K562 (cell line): Measurements from ENCODE around the gene VPS45. TPM values are rescaled to one million over a fixed set of nuclear protein-coding genes. Genes with fewer than 3 reads are reported as not detected.

ENCODE experiments used
- ATAC-seq: fragments of 200-7000 bp; cut with Tn5 transposase; 3 replicates; pipeline ENCODE4 v1.9.1; 2020; ENCODE audit warnings: moderate library complexity
- BruUV-seq: library from RNA; stranded (reverse); fragments of 400-500 nt; replicated peaks from 2 replicates; lab custom pipeline; 2021; lab: Mats Ljungman, UMichigan
- CTCF ChIA-PET: fragments of 300-600 bp; formaldehyde crosslinking; extraction: SDS; loops from one replicate; lab custom pipeline; 2021; ENCODE audit warnings: low intra/inter-chr PET ratio; lab: Yijun Ruan, JAX
- POLR2A ChIA-PET: fragments of 300-600, 350-650 bp; sonication (Branson Sonifier 250); formaldehyde crosslinking; extraction: SDS; loops from one replicate; lab custom pipeline; 2021; ENCODE audit warnings: antibody characterized with exemption, inconsistent platforms; lab: Yijun Ruan, JAX
- DNase-seq, 4 experiments: peaks; one replicate each; pipeline versions ENCODE4 v3.0.0 to v3.0.0-alpha.2; 2011 to 2018; ENCODE audit warnings: low spot score in 3 of 4, mixed read lengths in 3 of 4; ENCODE audit errors: extremely low read depth in 1 of 4
- FAIRE-seq: peaks from 2 replicates; lab custom pipeline; 2011; peaks lifted over from hg19 to GRCh38; lab: Jason Lieb, UNC
- H2AFZ ChIP-seq: 2 replicates; pipeline ENCODE4 v1.6.0; 2011; ENCODE audit warnings: low read depth, low read length, control low read depth, inconsistent platforms
- H3K27ac ChIP-seq: fragments of 200-600 bp; 3 replicates; pipeline ENCODE4 v1.8.0; 2011; ENCODE audit warnings: low read depth, mild to moderate bottlenecking, control low read depth, inconsistent platforms, low read length, moderate library complexity, mixed read lengths; ENCODE audit errors: extremely low read depth
- H3K27me3 ChIP-seq, 2 experiments: fragments of 300-600 bp in 1 of 2; 2 replicates in 1 of 2; 3 replicates in 1 of 2; pipeline versions ENCODE4 v1.6.0 to v1.8.0; 2011; ENCODE audit warnings: inconsistent platforms in 2 of 2, low read length in 2 of 2, mild to moderate bottlenecking in 1 of 2, mixed read lengths in 1 of 2, moderate library complexity in 1 of 2; ENCODE audit not compliant: control insufficient read depth in 2 of 2, insufficient read depth in 2 of 2
- H3K36me3 ChIP-seq: fragments of 300-600 bp; 3 replicates; pipeline ENCODE4 v1.8.0; 2011; ENCODE audit warnings: mild to moderate bottlenecking, low read length, inconsistent platforms; ENCODE audit not compliant: control insufficient read depth, insufficient read depth
- H3K4me1 ChIP-seq, 2 experiments: fragments of 200-600 bp in 1 of 2; replicated peaks in 1 of 2; 2 replicates in 1 of 2; 3 replicates in 1 of 2; pipeline versions ENCODE4 v1.5.1 to v1.8.0; 2011; ENCODE audit warnings: inconsistent platforms in 2 of 2, low read length in 2 of 2, mild to moderate bottlenecking in 1 of 2, mixed read lengths in 1 of 2, moderate library complexity in 1 of 2; ENCODE audit not compliant: control insufficient read depth in 2 of 2, insufficient read depth in 2 of 2
- H3K4me2 ChIP-seq: 2 replicates; pipeline ENCODE4 v1.6.1; 2011; ENCODE audit warnings: low read length, control low read depth, inconsistent platforms, mixed read lengths; ENCODE audit not compliant: insufficient read depth
- H3K4me3 ChIP-seq: fragments of 200-600 bp; sonication (generic), shearing (Covaris generic); 2 replicates; pipeline ENCODE4 v1.5.1; 2016; ENCODE audit warnings: control low read depth, inconsistent platforms
- H3K79me2 ChIP-seq: fragments of 200-600 bp; 3 replicates; pipeline ENCODE4 v1.8.0; 2011; ENCODE audit warnings: low read length, inconsistent platforms; ENCODE audit not compliant: control insufficient read depth, insufficient read depth
- H3K9ac ChIP-seq, 2 experiments: 2 replicates each; pipeline versions ENCODE4 v1.6.0 to v1.6.1; 2011; ENCODE audit warnings: low read depth in 2 of 2, low read length in 2 of 2, control low read depth in 1 of 2, inconsistent platforms in 1 of 2, mild to moderate bottlenecking in 1 of 2, mixed read lengths in 1 of 2; ENCODE audit not compliant: insufficient read depth in 1 of 2
- H3K9me1 ChIP-seq: one replicate; pipeline ENCODE4 v1.6.0; 2011; ENCODE audit warnings: inconsistent platforms, mild to moderate bottlenecking, low read length, moderate library complexity; ENCODE audit not compliant: control insufficient read depth, insufficient read depth
- H3K9me3 ChIP-seq: replicated peaks from 2 replicates; pipeline ENCODE4 v1.5.1; 2011; ENCODE audit warnings: low read depth, low read length, inconsistent platforms; ENCODE audit not compliant: control insufficient read depth, insufficient read depth
- H4K20me1 ChIP-seq: replicated peaks from 2 replicates; pipeline ENCODE4 v1.6.1; 2011; ENCODE audit warnings: low read length, inconsistent platforms, mixed read lengths; ENCODE audit not compliant: control insufficient read depth, insufficient read depth
- ATF4 ChIP-seq: fragments of 450-650 bp; formaldehyde crosslinking; IDR thresholded peaks from 2 replicates; pipeline ENCODE4 v1.4.0; 2022; ENCODE audit warnings: mild to moderate bottlenecking, moderate library complexity
- BRD4 ChIP-seq: fragments of 200-600 bp; sonication (generic); IDR thresholded peaks from 2 replicates; pipeline ENCODE4 v1.6.1; 2017; ENCODE audit warnings: inconsistent platforms
- CTCF ChIP-seq, 3 experiments: IDR thresholded peaks in 2 of 3; conservative IDR thresholded peaks in 1 of 3; 2 replicates each; pipeline ENCODE4 v1.5.1; 2011 to 2012; ENCODE audit warnings: low read length in 3 of 3, mild to moderate bottlenecking in 3 of 3, control low read depth in 2 of 3, improper control_type of control experiment in 1 of 3, inconsistent platforms in 1 of 3, low read depth in 1 of 3, mixed read lengths in 1 of 3, moderate library complexity in 1 of 3; ENCODE audit not compliant: insufficient read depth in 2 of 3
- KAT7 ChIP-seq: sonication (generic); formaldehyde crosslinking; IDR thresholded peaks from 2 replicates; pipeline ENCODE4 v1.8.0; 2022; ENCODE audit warnings: missing genetic modification reagents, mild to moderate bottlenecking, borderline replicate concordance
- KLF6 ChIP-seq: fragments of 250-450 bp; sonication (Bioruptor Pico); IDR thresholded peaks from 2 replicates; pipeline ENCODE4 v1.4.0; 2020; ENCODE audit warnings: mild to moderate bottlenecking, moderate library complexity, borderline replicate concordance
- PTRF ChIP-seq: fragments of 450-650 bp; IDR thresholded peaks from 2 replicates; pipeline ENCODE4 v1.6.1; 2016; ENCODE audit warnings: mild to moderate bottlenecking, missing genetic modification characterization, missing compliant biosample characterization
- RBFOX2 ChIP-seq: fragments of 200-400 bp; formaldehyde crosslinking; IDR thresholded peaks from 2 replicates; pipeline ENCODE4 v1.6.1; 2017; ENCODE audit warnings: low read depth, mild to moderate bottlenecking, low read length, moderate library complexity
- SPI1 ChIP-seq: IDR thresholded peaks from 2 replicates; pipeline ENCODE4 v1.6.1; 2011; ENCODE audit warnings: low read depth, low read length, control low read depth, borderline replicate concordance
- SREBF2 ChIP-seq: sonication (generic); formaldehyde crosslinking; IDR thresholded peaks from 2 replicates; pipeline ENCODE4 v1.4.0; 2020; ENCODE audit warnings: mild to moderate bottlenecking, missing genetic modification reagents
- UBTF ChIP-seq, 2 experiments: IDR thresholded peaks; 2 replicates each; pipeline ENCODE4 v1.6.1; 2012; ENCODE audit warnings: improper control_type of control experiment in 2 of 2, low read depth in 2 of 2, low read length in 2 of 2, borderline replicate concordance in 1 of 2
- ZMIZ1 ChIP-seq, 2 experiments: fragments of 150-350 bp in 1 of 2; IDR thresholded peaks; 2 replicates each; pipeline ENCODE4 v1.6.1; 2012 to 2016; ENCODE audit warnings: low read depth in 2 of 2, low read length in 2 of 2, mild to moderate bottlenecking in 1 of 2, moderate library complexity in 1 of 2
- ZNF263 ChIP-seq: sonication (generic); formaldehyde crosslinking; IDR thresholded peaks from 2 replicates; pipeline ENCODE4 v1.8.0; 2022; ENCODE audit warnings: mild to moderate bottlenecking, missing genetic modification reagents, borderline replicate concordance
- WGBS: fragments of 100-300 bp; shearing (Covaris generic); methylation state at CpG from one replicate; pipeline ENCODE4 v1.1.6; 2016; ENCODE audit warnings: low coverage, mixed read lengths; ENCODE audit not compliant: insufficient coverage; ENCODE audit errors: missing lambda C conversion rate; 5-methylcytosine and 5-hydroxymethylcytosine counted together
- in situ Hi-C: fragments of 300-500 bp; cut with MboI; formaldehyde crosslinking; loops from 4 replicates; pipeline ENCODE4 v1.15.0; 2018; ENCODE audit warnings: inconsistent platforms, mixed read lengths
- intact Hi-C: fragments of 100-400 bp; cut with micrococcal nuclease; formaldehyde crosslinking; loops from 2 replicates; pipeline ENCODE4 v1.14.2; 2022
- polyA plus RNA-seq, 8 experiments: library from polyadenylated mRNA; depleted of rRNA in 4 of 8; stranded (reverse) in 5 of 8; unstranded in 3 of 8; fragments of >200 nt; fragmentation: Nextera tagmentation in 2 of 8; fragmentation: Illumina TruSeq in 1 of 8; extraction: Ambion mirVana in 2 of 8; extraction: Trizol in 1 of 8; gene quantifications; 2 replicates each; pipeline versions ENCODE4 v1.2.1 to v1.2.3, GENCODE V29; 2011 to 2014; ENCODE audit warnings: inconsistent platforms in 1 of 8, missing spikeins in 1 of 8
- total RNA-seq, 7 experiments: library from RNA; depleted of rRNA in 6 of 7; stranded (reverse); fragments of >200 nt in 6 of 7; fragmentation: Illumina TruSeq in 2 of 7; extraction: Trizol in 2 of 7; gene quantifications; 2 replicates each; pipeline versions ENCODE4 v1.2.1 to v1.2.3, GENCODE V29; 2011 to 2021; ENCODE audit warnings: low replicate concordance in 1 of 7

The VPS45 gene
- total and polyA plus RNA-seq, 9 of the 15 experiments (the other 6 are each of a cell fraction or from before 2014, with no cell fraction given) = 17.9 to 48.2 (median 34.4) TPM

GRCh38 chr1:150162582-150162861 is 94.9 kb downstream of the VPS45 start:
- CTCF ChIA-PET = interaction anchor here (0.6 to 1.1 kb wide), 2 partner anchors 13 to 90 kb away, joined by 3 read pairs; no protein-coding TSS in a partner anchor
- TF ChIP-seq SPI1 (0 out of 2 replicates have a peak, but pooled peaks have one; percentile 17), KAT7 (CRISPR knock-in tag) (no peak), BRD4 (0 out of 2 replicates have a peak, but pooled peaks have one; percentile 13), UBTF (IDR thresholded peaks at IDR 0.05; ENCODE audit: borderline replicate concordance in 1 of 2, low read depth in 2 of 2, low read length in 2 of 2) (no peak), ATF4 (0 out of 2 replicates have a peak, but pooled peaks have one; percentile 13), SREBF2 (0 out of 2 replicates have a peak, but pooled peaks have one; percentile 40), PTRF (no peak), RBFOX2 (peak; percentile 23; the same call in 1 of the 2 replicates), ZNF263 (0 out of 2 replicates have a peak, but pooled peaks have one; percentile 25), ZMIZ1 (IDR thresholded peaks at IDR 0.05; ENCODE audit: low read depth in 2 of 2, low read length in 2 of 2) (no peak), KLF6 (CRISPR knock-in tag) (no peak), CTCF (IDR thresholded peaks at IDR 0.05 in 2 of 3, conservative IDR thresholded peaks at IDR 0.05 in 1 of 3; ENCODE audit: insufficient read depth in 2 of 3, low read depth in 1 of 3, low read length in 3 of 3) (0 out of 6 replicates have a peak, but pooled peaks of 1 of the 3 experiments have one; percentile 2)

More at GRCh38 chr1:150162582-150162861, 94.9 kb downstream of the VPS45 start:
- H3K79me2 ChIP-seq = no peaks in the 10 kb centered on the region
- in situ Hi-C loops = no loop called here
- ATAC-seq (no peak; the same call in 2 of the 3 replicates), DNase-seq (no peak), FAIRE-seq (no peak)
- peak overlapping the region; percentile 7; the same call in 1 of the 2 replicates for H3K4me3 ChIP-seq
- intact Hi-C loops = loop anchor here (10.0 kb wide), 1 partner anchor 268 kb away; the partner anchor contains the start of gene BOLA1
- H3K27ac ChIP-seq = peak overlapping the region; percentile 95
- H4K20me1 ChIP-seq = no peaks in the 10 kb centered on the region
- H3K9me1 ChIP-seq = peaks cover 3% of the 10 kb centered on the region
- H2AFZ ChIP-seq = peak overlapping the region; percentile 91
- peak overlapping the region; percentile 51 to 82; a peak in 3 of 4 replicates for H3K9ac ChIP-seq
- no peaks in the 10 kb centered on the region for H3K9me3 ChIP-seq
- peaks cover 27 to 53% of the 10 kb centered on the region in 2 experiments for H3K4me1 ChIP-seq
- no TSS peak for BruUV-seq
- WGBS = 13% methylated on average over 4 of the region's 4 CpGs
- POLR2A ChIA-PET = interaction anchor here (0.6 to 6.1 kb wide), 12 partner anchors 11 to 275 kb away, joined by 3 to 57 read pairs (median 4); partner anchors contain the start of gene PLEKHO1
- H3K4me2 ChIP-seq = peak overlapping the region; percentile 86
- H3K27me3 ChIP-seq = no peaks in the 10 kb centered on the region
- H3K36me3 ChIP-seq = peaks cover under 1% of the 10 kb centered on the region; the same call in 2 of the 3 replicates
